Tongue (tissue), 2 donors: Measurements from ENCODE around the gene HDAC4. TPM values are rescaled to one million over a fixed set of nuclear protein-coding genes. Genes with fewer than 3 reads are reported as not detected.

Source experiments
- DNase-seq: peaks from one replicate; pipeline ENCODE4 v3.0.0-alpha.2; 2015
- total RNA-seq: library from RNA; depleted of rRNA; stranded (reverse); fragments of >200 nt; gene quantifications from one replicate; pipeline ENCODE4 v1.2.3, GENCODE V29; 2014

HDAC4 gene
- total RNA-seq, 1 donor from 2014 or later: 34.2 TPM

GRCh38 chr2:239279508-239280295 is 121.1 kb downstream of the HDAC4 start:
- no peak for DNase-seq

- DNase-seq: no peak
These were observed 121.9 kb downstream of the HDAC4 start for GRCh38 chr2:239278941-239279365.

GRCh38 chr2:239278361-239278760 is 122.5 kb downstream of the HDAC4 start:
- DNase-seq: no peak

DNA sequence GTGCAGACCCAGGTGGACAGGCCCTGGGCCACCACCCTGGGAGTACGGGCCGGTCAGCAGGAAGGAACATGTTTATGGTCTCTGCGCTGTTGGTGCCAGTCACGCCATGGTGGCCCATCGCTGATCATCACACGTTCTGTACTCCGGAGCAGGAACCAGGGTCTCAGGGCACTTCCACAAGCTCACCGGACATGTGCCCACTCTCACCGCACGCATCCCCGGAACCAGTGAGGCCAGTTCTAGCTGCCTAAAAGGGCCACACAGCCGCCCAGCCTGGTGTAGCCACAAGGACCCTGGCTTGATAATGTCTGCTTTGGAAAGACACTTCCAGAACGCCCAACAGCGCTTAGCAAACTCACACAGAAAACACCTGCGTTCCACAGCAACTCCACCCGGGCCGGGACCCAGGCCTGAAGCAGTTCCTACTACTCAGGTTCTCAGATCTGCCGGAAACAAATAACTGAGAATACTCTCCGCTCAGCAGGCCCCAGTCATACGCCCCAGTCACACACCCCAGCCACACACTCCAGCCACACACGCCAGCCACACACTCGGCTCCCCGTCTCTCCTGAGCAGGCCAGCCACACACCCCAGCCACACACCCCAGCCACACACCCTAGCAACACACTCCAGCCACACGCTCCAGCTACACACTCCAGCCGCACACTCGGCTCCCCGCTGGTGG is 123.3 kb downstream of the HDAC4 start:
- no peak for DNase-seq

- DNase-seq: no peak
These were observed 124.0 kb downstream of the HDAC4 start for GRCh38 chr2:239276851-239277250.

DNA sequence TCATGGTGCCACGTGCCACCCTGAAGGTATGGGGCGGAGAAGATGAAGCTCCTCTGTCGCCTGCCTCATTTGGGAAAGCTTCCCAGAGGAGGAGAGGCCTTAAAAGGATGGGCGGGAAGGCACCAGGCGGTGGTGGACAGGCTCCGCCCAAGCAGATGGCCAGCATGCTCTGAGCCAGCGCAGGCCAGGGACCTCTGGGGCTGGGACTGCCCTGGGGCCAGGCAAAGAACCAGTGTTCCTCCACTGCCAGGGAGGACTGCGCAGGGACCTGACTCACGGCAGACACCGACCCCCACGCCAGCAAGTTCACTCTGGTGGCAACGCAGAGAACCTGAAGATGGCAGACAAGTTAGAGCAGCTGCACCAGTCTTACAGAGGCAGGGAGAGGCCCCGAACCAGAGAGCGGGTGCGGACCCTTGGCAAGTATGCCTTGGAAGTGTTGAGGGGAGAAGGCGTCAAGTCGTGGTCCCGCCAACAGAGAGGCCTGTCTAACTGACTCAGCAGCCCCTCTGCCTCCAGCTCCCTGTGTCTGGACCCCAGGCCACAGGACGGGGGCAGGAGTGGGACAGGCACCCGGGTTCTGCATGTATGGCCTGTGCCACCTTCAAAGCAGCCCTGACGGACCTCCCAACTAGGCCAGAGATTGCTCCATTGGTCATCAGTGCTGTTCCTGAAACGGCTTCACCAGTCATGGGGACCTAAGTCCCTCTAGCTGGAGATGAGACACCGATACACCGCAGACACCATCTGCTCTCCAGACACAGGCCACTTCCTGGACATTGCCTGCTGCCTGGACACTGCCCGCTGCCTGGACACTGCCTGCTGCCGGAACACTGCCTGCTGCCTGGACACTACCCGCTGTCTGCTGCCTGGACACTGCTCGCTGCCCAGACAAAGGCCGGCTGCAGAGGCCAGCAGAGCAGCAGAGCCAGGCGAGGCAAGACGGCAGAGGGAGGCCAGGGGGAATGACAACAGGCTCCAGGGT is 124.7 kb downstream of the HDAC4 start:
- peak; percentile 84 for DNase-seq

- DNase-seq: peak; percentile 73
These were observed 125.7 kb downstream of the HDAC4 start for GRCh38 chr2:239275044-239275685.

GRCh38 chr2:239274391-239275043 is 126.3 kb downstream of the HDAC4 start:
- DNase-seq: peak; percentile 67

GRCh38 chr2:239273280-239274234 is 127.3 kb downstream of the HDAC4 start:
- DNase-seq: no peak

DNA sequence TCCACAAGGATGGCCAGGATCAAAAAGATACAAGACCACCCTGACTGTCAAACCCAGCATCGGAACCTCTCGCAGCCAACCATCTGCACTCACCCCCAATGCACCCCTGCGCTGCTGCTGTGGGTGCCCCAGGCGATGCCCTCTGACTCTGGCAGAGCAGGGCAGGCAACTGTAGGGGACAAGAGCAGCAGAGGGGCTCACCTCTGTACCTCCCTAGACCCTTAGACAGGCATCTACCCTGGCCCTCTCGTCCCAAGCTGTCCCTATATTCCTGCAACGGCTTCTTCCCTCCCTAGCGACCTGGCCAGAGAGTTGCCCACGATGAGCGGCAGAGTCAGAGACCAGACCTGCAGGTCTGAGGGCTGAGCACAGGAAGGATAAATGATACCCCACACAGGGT is 128.2 kb downstream of the HDAC4 start:
- no peak for DNase-seq

- peak; percentile 80 for DNase-seq
These were observed 128.9 kb downstream of the HDAC4 start for GRCh38 chr2:239271882-239272281.

DNA sequence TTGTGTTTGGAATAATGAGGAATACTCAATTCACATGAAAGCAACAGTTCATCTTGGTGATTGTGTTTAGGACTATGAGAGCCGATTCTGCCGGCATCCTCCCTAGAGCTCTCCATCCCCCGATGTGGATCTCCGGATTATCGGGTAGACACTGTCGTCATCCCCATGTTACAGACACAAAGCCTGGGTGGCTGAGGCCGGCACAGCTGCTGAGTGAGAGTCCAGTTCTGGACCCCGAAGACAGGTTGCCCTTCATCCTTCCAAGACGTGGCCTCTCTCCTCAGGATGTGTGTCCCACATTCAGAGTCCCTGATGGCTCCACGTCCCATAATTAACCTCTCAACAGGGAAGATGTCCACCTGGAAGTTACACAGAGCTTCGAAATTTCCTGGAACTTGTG is 129.3 kb downstream of the HDAC4 start:
- no peak for DNase-seq

GRCh38 chr2:239269916-239270315 is 130.9 kb downstream of the HDAC4 start:
- DNase-seq: no peak

DNA sequence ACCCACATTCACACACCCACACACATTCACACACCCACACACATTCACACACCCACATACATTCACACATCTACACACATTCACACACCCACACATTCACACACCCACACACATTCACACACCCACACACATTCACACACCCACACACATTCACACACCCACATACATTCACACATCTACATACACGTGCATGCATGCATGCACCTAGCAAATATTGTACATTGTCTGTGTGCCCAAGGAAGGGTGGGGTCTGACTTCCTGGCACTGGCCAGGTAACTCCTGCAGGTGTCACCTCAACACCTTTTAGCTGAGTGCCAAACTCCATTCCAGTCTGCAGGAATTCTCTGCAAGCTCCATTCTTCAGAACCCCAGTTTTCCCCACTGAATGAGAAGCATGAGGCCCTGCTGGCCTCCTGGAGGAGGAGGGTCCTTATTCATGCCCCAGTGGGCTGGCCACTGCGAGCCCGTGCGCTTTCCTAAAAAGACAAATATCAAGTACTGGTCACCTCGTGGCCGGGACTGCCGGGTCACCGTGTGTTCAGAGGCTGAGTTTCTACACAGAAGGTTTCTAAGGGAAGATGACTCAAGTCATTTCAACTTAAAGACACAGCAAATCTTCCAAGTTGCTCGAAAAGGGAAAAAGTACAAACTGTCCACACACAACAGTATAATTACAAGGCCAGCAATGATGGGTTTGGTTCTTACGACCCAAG is 131.5 kb downstream of the HDAC4 start:
- DNase-seq: no peak

DNA sequence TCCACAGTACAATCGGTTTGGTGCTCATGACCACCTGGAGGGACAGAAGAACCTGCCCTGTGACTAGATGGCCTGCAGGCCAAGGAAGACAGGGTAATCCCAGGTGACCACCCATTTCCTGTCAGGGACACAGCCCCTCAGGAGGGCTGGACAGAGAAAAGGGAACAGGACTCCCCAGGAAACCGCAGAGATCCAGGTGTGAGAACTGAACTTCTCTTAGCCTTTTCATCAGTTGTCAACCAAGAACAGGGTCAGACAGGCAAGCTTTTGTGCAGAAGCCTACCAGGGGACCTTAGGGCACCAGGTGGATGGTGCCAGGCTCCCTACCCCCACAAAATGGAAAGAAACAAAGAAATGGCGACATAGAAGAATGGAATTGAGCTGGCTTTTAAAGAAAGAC is 132.3 kb downstream of the HDAC4 start:
- DNase-seq: no peak

DNA sequence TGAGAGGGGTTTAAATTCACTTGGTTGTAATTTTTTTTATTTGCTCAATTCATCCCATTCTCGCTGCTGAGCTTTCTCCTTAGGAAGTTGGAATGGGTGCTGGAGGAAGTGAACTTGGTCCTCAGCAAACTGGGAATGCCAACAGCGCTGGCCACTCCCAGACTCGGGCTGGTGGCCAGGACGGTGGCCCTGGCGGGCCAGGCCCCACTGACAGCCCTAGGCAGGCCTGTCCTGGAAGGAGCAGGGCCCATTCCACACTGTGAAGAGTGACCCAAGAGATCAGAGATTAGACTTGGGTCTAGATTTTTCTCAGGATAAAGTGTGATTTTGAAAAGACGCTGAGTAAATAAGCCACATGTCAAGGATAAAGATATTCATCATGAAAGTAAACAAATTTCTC is 132.7 kb downstream of the HDAC4 start:
- DNase-seq: no peak

DNA sequence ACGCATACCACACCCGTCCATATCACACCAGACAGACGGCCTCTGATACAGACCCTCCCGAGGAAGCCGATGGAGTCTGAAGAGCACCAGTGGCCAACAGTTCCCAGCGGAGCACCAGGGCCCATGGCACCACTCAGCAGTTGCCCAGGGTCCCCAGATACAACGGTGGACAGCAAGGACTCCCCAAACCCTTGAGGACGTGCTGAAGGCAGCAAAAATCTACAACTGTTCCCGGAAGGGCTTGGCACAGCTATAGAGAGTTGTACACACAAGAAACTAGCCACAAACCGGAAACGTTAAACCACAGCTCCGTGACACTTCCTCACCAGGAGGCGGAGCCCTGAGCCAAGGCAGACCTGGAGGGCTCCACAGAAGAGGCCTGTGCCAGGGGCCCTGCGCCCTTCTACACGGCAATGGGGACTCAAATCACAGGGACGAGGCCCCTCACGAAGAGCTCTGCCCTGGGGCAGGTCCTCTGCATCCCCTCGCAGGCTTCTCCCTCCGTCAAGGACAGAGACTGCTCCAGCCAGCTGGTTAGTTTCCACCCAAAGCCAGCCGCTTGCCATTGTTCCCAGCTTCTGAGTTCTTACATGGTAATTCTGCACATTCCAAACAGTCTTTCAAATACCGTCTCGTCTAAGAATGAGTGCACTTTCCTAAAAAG is 133.4 kb downstream of the HDAC4 start:
- peak; percentile 73 for DNase-seq

GRCh38 chr2:239266779-239267287 is 134.0 kb downstream of the HDAC4 start:
- DNase-seq: no peak

- no peak for DNase-seq
These were observed 134.4 kb downstream of the HDAC4 start for GRCh38 chr2:239266434-239266766.
